ENCODE results near the gene STK38L. TPM values are rescaled to one million over a fixed set of nuclear protein-coding genes. Genes with fewer than 3 reads are reported as not detected.

STK38L gene
- total RNA-seq, 1 donor from 2014 or later, result 66.1 TPM

DNA sequence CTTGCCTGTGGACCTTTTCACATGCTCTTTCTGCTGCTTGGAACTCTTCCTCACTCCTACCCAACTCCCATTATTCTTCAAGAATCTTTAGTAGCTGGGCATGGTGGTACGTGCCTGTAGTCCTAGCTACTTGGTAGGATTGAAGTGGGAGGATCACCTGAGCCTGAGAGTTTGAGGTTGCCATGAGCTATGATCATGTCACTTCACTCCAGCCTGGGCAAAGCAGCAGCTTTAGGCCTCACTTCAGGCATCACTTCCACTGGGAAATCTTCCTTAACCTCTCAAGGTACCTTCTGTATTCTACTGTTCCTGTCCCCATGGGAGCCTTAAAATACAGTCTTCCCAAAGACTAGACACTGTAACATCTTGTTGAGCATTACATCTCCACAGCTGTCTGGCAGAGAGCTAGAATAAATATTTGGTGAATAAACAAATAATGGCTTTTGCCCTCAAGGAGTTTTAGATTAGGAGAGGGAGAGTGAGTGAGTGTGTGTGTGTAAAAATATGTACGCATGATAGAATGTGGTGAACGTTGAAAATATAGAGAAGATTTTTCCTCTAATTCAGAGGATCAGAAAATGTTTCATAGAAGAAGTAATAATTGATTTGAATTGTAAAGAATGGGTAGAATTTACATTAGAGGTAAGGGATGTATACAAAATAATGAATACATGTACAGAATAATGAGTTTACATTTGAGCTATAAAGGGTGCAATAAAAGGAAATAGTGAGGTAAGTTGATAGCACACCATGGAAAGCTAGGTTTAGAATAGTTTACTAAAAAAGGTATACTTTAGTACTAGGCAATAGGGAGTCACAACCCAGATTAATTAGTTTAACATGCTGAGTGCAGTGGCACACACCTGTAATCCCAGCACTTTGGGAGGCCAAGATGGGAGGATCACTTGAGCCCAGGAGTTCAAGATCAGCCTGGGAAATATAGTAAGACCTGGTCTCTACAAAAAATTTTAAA lies 59.3 kb downstream of the STK38L start:
- ATAC-seq, result peak; percentile 48
- intact Hi-C loops (cut with micrococcal nuclease), result loop anchor here (5.0 to 10.0 kb wide), 2 partner anchors 46 to 159 kb away; no protein-coding TSS in a partner anchor
- no peak for DNase-seq

DNA sequence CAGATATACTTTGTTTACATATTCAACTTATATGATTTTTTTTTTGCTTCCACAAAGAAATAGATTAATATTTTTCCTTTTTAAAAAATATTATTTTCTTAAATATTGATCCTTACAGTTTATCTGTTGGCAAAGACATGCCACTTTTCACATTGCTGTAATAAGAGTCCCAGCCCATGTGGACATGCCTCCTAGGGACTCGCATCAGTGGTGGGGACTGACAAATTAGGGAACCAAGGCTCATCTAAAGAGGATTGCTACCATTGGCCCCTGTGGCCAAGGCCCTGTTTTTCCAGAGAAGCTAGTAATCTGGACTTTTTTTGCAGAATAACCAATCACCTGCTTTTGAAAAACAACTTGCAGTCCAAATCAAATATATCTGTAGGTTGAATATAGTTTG lies 60.8 kb downstream of the STK38L start:
- intact Hi-C loops (cut with micrococcal nuclease), result loop anchor here (5.0 to 10.0 kb wide), 3 partner anchors 48 to 288 kb away; no protein-coding TSS in a partner anchor
- ATAC-seq (peak; percentile 29), DNase-seq (no peak)

DNA sequence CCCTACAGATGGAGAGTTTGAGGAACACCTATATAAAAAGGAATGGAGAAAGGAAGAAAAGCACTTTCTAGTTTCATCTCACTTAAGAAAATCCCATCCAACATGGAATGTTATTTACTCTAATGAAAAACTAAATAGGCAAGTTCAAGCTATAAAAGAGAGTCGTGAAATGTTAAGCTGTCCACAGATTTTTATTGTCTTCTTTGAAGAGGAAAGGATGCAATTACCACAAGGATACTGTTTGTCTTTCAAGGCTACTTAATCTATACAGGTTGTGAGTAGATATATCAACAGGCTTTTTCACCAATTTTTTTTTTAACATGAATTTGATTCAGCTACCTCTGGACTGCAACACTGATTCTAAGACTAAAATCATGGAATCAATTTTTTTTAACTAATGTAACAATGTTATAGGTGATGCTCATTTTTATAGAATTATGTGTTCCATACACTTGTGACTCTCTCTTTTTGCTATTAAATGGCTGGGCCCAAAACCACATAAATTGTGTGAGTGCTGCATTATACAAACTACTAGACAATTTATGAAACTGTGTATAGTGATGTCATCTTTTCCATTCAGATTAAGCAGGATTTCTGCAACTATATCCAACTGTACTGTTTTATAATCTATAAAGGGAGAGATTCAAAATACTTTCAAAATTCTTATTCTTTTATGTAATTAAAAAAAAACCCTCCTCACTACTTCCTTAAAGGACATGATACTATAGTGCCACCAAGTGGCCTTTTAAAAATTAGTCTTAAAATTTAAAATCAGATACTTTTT lies 61.8 kb downstream of the STK38L start:
- intact Hi-C loops (cut with micrococcal nuclease), result loop anchor here (5.0 to 10.0 kb wide), 2 partner anchors 161 to 289 kb away; no protein-coding TSS in a partner anchor
- peak; percentile 39 for ATAC-seq
- DNase-seq, result no peak

DNA sequence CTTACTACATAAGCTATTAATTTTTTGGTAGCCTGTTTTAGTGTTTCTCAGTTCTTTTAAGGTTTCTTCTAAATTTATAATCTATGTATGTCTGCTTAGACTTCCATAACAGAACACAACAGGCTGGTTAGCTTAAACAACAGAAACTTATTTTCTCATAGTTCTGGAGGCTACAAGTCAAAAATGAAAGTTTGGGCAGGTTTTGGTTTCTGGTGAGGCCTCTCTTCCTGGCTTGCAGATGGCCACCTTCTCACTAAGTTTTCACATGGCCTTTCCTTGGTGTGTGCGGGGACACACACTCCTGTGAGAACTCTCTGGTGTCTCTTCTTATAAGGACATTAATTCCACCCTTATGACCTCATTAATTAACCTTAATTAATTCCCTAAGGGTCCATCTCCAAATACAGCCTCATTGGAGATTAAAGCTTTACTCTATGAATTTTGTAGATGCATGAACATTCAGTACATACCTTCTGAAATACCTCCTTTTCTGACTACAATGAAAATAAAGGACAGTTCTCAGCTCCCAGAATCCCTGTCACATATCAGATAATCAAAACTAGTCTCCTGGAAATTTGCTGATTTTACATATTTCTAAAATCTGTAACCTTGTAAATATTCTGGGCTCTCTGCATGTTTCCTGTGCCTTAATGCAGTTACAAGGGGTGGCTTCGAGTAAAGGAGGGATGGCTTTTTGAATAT lies 65.4 kb downstream of the STK38L start:
- intact Hi-C loops (cut with micrococcal nuclease), result loop anchor here (5.0 to 10.0 kb wide), 2 partner anchors 165 to 292 kb away; no protein-coding TSS in a partner anchor
- DNase-seq, result no peak
- no peak for ATAC-seq

DNA sequence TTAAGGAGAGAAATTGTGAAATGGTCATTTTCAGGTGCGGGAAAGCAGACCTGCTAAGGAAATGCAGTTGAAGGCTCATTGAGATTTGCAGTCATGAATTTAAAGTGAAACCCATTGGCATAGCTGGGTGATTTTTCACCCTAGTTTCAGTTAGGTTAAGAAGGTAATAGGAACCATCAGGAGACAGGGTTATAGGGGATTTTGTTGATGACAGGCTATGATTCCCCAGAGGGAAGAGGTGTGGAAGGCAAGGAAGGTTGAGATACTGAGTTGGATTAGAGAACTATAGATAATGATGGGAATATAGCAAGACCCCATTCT lies 65.9 kb downstream of the STK38L start:
- no peak for ATAC-seq
- intact Hi-C loops (cut with micrococcal nuclease), result loop anchor here (5.0 to 10.0 kb wide), 2 partner anchors 165 to 293 kb away; no protein-coding TSS in a partner anchor

DNA sequence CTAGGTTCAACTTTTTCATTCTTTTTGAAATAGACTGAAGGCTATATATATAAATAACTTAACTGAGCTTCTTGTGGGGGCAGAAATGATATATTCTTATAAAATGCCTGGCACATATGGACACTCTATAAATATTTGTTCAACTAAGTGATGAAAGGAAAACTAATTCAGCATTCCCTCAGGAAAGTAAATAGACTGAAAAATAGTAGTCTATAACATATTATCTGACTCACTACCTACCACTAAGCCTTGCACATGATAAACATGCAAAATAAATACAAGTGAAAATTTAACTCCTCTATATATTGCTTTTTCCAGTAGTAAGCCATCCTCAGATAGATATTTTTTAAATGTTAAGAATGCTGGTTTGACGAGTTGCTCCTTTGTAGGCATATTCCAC lies 72.9 kb downstream of the STK38L start:
- no peak for ATAC-seq
- intact Hi-C loops (cut with micrococcal nuclease), result no loop called here

More for the DNA sequence above, 65.9 kb downstream of the STK38L start:
- no peak for DNase-seq

DNA sequence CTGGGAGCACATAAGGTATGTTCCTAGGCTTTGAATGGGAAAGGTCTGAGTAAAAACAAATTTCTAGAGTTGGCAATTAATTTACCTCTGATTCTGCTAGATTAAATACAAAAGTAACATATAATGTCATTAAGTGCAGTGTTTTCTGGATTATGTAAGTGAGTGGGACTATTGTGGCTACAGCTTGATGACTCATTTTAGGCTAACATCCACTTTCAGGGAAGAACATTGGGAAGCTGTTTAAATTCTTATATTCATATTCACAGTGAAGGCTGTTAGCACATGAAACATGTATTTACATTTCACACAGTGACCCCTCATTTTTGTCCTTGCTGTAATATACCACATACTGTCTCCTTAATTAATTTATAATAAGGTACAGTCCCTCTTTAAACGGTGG lies 75.3 kb downstream of the STK38L start:
- DNase-seq (no peak), ATAC-seq (no peak)
- intact Hi-C loops (cut with micrococcal nuclease), result no loop called here

More for the DNA sequence above, 72.9 kb downstream of the STK38L start:
- DNase-seq, result no peak

DNA sequence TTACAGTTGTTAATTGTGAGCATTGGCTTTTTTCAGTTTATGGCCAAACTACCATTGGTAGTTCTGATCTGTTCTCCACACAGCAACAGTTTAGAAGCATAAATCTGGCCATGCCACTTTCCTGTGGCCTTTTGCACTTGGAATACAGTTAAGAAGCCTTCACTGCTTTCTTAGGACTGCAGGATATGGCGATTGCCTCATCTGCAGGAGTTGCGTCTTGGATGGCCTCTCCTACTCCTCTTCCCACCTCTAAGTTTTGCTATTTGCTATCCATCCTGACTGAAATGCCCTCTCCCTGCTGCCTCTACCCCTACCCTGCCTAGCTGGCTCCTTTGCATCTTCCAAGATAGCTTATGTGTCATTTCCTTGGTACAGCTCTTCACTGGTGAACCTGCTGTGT lies 75.8 kb downstream of the STK38L start:
- DNase-seq (no peak), ATAC-seq (no peak)
- intact Hi-C loops (cut with micrococcal nuclease), result no loop called here

DNA sequence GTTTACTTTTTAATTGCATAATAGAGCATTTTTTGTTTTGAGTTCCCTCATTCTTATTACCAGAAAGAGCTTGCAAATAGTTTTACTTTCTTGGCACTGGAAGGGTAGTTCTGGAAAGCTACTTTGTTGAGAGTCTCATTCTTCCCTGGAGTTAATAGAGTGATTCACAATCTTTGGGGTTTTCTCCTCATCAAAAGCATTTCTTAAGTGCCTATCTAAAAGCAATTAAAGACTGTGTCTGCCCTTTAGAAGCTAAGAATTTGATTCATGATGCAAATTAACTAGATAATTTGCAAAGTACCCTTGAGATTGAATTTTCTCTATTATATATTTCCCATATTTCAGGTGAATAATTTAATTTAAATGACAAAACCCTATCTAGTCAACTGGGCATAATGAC lies 80.4 kb downstream of the STK38L start:
- ATAC-seq (no peak), DNase-seq (no peak)
- intact Hi-C loops (cut with micrococcal nuclease), result no loop called here

DNA sequence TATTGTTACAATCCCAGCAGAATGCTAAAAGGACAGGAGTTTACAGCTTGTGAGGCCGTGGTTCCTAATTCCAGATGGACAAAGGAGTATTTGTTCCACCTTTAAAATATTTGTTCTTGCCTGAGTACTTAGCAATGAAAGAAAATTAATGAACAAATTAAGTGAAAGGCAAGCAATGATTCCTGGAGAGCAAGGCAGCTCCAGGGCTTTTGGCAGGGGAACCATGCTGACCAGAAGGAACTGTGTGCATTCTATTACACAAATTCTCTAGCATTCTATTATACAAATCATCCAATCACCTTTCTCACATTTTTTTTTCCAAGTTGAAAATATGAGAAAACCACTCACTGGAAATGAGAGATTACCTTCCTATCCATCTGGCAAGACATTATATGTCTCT lies 86.8 kb downstream of the STK38L start:
- DNase-seq (no peak), ATAC-seq (no peak)
- intact Hi-C loops (cut with micrococcal nuclease), result no loop called here

DNA sequence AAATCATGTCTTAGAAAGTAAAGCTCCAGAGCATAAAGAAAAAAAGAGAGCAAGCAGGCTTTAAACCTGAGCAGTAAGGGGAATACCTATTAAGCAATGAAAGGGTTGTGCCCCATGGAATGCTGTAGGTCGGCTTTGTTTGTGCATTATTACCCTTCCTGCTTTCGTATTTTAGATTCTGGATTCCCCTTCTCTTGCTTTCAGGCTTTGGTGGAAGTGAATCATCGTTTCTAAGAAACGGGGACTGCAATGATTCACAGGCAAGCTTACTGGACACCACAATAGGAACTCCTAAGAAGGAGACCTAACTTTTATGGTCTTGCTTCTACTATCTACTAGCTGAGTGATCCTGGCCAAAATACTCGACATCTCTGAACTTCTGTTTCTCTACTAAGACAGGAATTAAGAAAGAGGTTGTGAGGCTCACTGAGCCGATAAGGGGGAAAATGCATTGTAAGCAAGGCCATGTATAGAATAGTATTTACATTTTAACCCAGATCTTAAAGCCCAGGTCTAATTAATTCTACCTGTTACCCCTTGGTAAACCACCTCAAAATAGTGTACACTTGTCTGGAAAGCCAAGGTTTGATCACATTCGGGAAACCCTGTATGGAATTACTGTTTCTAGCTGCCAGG lies 87.3 kb downstream of the STK38L start:
- no peak for DNase-seq
- intact Hi-C loops (cut with micrococcal nuclease), result no loop called here
- ATAC-seq, result no peak

DNA sequence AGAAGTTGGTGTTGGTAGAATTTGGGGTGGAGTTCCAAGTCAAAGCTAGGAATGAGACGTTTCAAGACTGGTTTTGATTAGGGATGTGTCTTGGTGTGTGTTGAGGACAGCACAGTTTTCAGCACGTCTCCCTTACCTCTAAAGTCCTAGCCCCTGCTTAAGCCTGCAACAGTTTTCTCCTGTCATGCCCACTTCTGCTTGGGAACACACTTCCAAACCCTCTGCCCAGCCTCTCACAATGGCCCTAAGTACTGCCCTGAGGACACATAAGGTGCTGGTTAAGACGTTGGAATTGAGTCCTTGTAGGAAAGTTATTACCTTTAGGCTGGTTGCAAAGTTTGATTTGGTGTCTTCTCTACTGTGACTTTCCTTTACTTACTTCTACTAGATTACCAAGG lies 87.8 kb downstream of the STK38L start:
- no peak for ATAC-seq
- no peak for DNase-seq
- intact Hi-C loops (cut with micrococcal nuclease), result no loop called here

DNA sequence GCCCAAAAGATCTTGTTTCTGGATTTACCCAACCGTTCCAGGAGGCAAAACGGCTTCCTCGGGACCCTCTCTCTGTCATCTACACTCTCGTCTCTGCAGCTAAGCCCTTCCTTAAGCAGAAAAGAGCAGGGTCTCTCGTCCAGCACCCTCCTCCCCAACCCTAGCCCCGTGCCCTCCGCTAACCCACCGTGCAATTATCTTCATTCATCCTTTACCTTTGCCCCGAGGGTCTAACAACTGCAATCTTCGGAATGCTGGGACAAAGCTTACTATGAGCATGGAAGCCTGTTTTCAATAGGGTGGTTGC lies 88.3 kb downstream of the STK38L start:
- intact Hi-C loops (cut with micrococcal nuclease), result no loop called here
- no peak for ATAC-seq

DNA sequence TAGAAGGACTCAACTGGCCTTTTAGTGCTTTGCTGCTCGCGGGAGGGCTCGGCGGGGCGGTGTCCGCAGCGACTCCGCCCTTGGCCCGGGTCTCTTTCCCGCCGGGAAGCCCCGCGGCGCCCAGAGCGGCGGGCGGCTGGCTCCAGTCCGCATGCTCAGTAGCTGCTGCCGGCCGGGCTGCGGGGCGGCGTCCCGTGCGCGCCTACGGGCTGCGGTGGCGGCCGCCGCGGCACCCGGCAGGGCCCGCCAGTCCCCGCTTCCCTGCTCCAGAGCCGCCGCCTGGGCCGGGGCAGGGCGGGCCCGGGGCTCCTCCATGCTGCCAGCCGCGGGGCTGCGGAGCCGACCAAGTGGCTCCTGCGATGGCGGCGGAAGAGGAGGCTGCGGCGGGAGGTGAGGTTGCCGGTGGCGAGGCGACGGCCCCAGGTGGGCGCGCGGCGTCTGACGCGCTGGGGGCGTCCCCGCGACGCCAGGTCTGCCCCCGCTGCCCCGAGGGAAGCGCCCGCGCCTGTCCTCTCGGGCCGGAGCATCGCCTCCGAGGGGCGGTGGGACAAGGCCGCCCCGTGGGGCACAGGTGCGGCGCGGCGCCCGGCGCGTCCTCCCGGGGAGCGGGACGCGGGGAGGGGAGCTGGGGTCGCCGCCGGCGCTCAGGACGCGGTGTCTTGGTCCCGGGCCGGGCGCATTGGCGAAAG lies 88.8 kb downstream of the STK38L start, which contains the start of gene BMAL2:
Gene BMAL2 (plus strand): TSS at position 123 of the 689 bp plus-strand sequence. CDS start 237 bp downstream, at position 360.
- DNase-seq (peak; percentile 67), ATAC-seq (peak; percentile 86)
- intact Hi-C loops (cut with micrococcal nuclease), result no loop called here

More for the DNA sequence above, 88.3 kb downstream of the STK38L start:
- DNase-seq, result no peak

DNA sequence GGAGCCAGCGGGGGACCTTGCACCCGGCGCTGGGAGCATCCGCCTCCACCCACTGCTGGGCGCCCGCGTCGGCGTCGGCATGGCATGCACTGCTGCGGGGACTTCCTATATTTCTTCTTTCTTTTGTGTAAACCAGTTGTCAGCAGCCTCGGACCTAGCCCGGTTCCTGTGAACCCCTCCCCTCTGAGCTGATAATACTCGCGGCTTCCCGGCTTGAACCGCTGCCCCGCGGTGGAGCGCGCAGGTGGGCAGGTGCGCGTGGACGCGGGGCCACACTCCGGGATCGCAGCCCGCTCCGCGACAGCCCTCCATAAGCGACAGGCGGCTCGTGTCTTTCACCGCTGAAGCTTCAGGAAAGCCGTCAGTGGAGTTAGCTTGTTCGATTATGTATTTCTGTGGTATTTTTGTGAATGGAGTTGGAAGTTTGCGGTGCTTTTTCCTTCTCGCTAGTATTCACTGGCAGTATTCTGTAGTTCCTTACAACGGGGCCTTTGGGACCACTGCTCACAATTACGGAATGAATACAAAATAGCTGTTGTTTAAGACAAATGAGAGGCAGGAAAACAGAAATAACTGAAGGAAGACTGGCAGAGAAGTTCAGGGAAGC lies 89.4 kb downstream of the STK38L start:
- DNase-seq (peak; percentile 61), ATAC-seq (peak; percentile 38)
- intact Hi-C loops (cut with micrococcal nuclease), result no loop called here

DNA sequence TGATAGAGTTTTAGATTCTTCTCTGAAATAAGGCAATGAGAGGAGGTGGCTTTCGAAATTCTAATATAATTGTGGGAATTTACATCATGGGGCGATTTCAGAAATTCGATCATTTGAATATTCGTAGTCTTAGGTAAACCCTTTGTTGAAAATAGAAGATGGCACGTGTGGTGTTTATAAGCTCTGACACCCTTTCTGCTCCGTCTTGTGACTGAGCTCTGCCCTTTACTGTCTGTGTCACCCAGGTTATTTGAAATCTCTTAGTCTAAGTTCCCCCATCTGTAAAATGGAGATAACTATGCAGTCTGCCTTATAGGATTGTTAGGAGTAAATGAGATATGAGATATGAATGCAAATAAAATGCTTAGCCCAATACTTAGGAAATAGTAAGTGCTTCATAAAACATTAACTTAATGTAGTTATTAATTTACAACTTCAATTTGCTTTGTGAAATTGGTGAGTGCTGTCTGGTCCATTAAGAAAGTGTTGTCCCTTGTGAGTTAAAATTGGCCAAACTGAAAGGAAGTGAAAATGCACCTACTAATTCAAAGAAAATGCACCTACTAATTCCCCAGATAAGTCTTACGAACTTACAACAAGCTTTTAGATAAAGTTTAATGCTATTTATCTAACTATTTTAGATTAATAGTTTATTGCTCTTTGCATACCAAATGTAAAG lies 90.1 kb downstream of the STK38L start:
- DNase-seq (no peak), ATAC-seq (no peak)
- intact Hi-C loops (cut with micrococcal nuclease), result no loop called here

DNA sequence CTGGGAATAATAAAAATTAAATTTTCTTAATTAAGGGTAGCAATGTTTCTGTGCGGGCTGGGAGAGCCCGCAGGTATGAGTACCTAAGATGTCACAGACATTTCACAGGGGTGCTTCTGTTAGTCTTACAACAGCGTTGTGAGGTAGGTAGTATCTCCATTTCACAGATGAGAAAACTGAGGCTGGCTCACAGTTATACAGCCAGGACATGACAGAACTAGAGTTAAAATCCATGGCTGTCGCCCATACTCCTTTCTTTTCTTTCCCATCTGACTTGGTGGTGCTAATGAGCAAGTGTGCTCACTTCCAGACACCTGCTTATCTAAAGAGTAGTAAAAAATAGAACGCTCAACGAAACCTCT lies 90.6 kb downstream of the STK38L start:
- DNase-seq (no peak), ATAC-seq (no peak)
- intact Hi-C loops (cut with micrococcal nuclease), result no loop called here

Data from left ventricle myocardium superior (tissue), 1 donor.